ENCODE measurements around the gene NDST1.

Gene NDST1

GRCh38 chr5:150589862-150590601 is 82.1 kb downstream of the NDST1 start:
- DNase-seq (ENCODE audit: low spot score in 2 of 2) (no peak), ATAC-seq (ENCODE audit: low read depth) (no peak)
- H3K4me3 Mint-ChIP-seq, result no peak overlapping the region
- no peaks in the 10 kb centered on the region for H3K36me3 Mint-ChIP-seq
- H3K27ac Mint-ChIP-seq, result no peak overlapping the region
- H3K27me3 Mint-ChIP-seq, result peaks cover 3% of the 10 kb centered on the region
- no peaks in the 10 kb centered on the region for H3K9me3 Mint-ChIP-seq
- no peaks in the 10 kb centered on the region for H3K4me1 Mint-ChIP-seq

GRCh38 chr5:150590979-150591695 is 83.2 kb downstream of the NDST1 start:
- peaks cover under 1% of the 10 kb centered on the region for H3K4me1 Mint-ChIP-seq
- peaks cover 3% of the 10 kb centered on the region for H3K27me3 Mint-ChIP-seq
- no peaks in the 10 kb centered on the region for H3K36me3 Mint-ChIP-seq
- H3K4me3 Mint-ChIP-seq, result no peak overlapping the region
- DNase-seq (ENCODE audit: low spot score in 2 of 2), result no peak
- no peaks in the 10 kb centered on the region for H3K9me3 Mint-ChIP-seq
- no peak overlapping the region for H3K27ac Mint-ChIP-seq
- no peak for ATAC-seq (ENCODE audit: low read depth)

DNA sequence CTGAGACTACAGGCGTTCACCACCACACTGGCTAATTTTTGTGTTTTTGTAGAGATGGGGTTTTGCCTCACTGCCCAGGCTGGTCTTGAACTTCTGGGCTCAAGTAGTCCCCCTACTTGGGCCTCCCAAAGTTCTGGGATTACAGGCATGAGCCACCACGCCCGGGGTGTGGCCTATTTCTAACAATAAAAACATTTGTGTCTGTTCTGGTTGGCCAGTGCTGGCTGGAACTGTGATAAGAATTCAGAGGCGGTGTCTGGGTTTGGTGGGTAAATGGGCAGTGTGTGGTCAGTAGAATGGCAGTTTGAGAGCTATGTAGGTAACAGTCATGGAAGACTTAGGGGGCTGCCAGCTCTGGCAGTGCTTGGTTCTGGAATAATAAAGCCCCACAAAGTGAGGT is 85.7 kb downstream of the NDST1 start:
- Mint-ChIP-seq H3K9me3 (no peaks in the 10 kb centered on the region), H3K4me1 (peaks cover 6% of the 10 kb centered on the region), H3K36me3 (no peaks in the 10 kb centered on the region), H3K27ac (no peak overlapping the region), H3K27me3 (peaks cover 3% of the 10 kb centered on the region), H3K4me3 (no peak overlapping the region)
- no peak for DNase-seq (ENCODE audit: low spot score in 2 of 2)
- ATAC-seq (ENCODE audit: low read depth), result no peak

GRCh38 chr5:150593996-150594395 is 86.1 kb downstream of the NDST1 start:
- Mint-ChIP-seq H3K4me1 (peaks cover 6% of the 10 kb centered on the region), H3K36me3 (no peaks in the 10 kb centered on the region), H3K27me3 (peaks cover 3% of the 10 kb centered on the region), H3K9me3 (no peaks in the 10 kb centered on the region), H3K27ac (no peak overlapping the region), H3K4me3 (no peak overlapping the region)
- ATAC-seq (ENCODE audit: low read depth) (no peak), DNase-seq (ENCODE audit: low spot score in 2 of 2) (no peak)

DNA sequence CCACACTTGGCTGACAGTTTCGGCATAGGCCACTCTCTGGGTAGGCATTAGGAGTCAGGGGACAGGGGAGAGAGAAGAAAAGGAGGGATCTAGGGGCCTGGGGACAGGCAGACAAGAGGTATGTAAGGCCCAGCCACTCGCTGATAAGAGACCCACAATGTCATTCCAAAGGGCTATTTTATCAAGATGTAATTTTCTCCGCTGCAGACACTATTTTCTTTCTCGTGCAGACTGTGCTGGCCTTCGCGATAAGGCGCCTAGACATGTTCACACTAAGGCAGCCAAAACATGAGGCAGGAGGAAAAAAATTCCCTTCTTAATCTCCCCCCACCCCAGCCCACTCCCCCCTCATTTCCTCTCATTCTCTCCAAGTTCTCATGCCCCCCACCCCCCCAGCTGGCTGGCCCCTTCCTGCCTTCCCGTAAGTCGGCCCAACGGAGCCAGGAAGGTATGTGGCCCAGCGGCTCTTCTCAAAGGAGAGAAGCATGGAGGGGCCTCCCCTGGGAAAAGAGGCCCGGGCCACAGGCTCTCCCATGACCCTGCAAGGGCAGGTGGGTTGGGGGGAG is 87.6 kb downstream of the NDST1 start:
- ATAC-seq (ENCODE audit: low read depth), result no peak
- Mint-ChIP-seq H3K36me3 (no peaks in the 10 kb centered on the region), H3K4me1 (peaks cover 6% of the 10 kb centered on the region), H3K4me3 (no peak overlapping the region), H3K27me3 (peaks cover 2% of the 10 kb centered on the region), H3K9me3 (no peaks in the 10 kb centered on the region), H3K27ac (no peak overlapping the region)
- no peak for DNase-seq (ENCODE audit: low spot score in 2 of 2)

GRCh38 chr5:150596313-150596712 is 88.4 kb downstream of the NDST1 start:
- ATAC-seq (ENCODE audit: low read depth) (no peak), DNase-seq (ENCODE audit: low spot score in 2 of 2) (no peak)
- Mint-ChIP-seq H3K27ac (no peak overlapping the region), H3K9me3 (no peaks in the 10 kb centered on the region), H3K4me3 (no peak overlapping the region), H3K4me1 (peaks cover 6% of the 10 kb centered on the region), H3K27me3 (peaks cover 2% of the 10 kb centered on the region), H3K36me3 (no peaks in the 10 kb centered on the region)

- ATAC-seq (ENCODE audit: low read depth) (no peak), DNase-seq (ENCODE audit: low spot score in 2 of 2) (no peak)
- Mint-ChIP-seq H3K36me3 (no peaks in the 10 kb centered on the region), H3K4me3 (no peak overlapping the region), H3K4me1 (peaks cover 6% of the 10 kb centered on the region), H3K27ac (no peak overlapping the region), H3K27me3 (peaks cover 2% of the 10 kb centered on the region), H3K9me3 (no peaks in the 10 kb centered on the region)
Observed at GRCh38 chr5:150596826-150597225, 88.9 kb downstream of the NDST1 start.

- Mint-ChIP-seq H3K4me3 (no peak overlapping the region), H3K4me1 (peaks cover 6% of the 10 kb centered on the region), H3K27ac (no peak overlapping the region), H3K9me3 (no peaks in the 10 kb centered on the region), H3K36me3 (no peaks in the 10 kb centered on the region), H3K27me3 (peaks cover 4% of the 10 kb centered on the region)
- ATAC-seq (ENCODE audit: low read depth), result no peak
- DNase-seq (ENCODE audit: low spot score in 2 of 2), result no peak
Observed at GRCh38 chr5:150598006-150598405, 90.1 kb downstream of the NDST1 start.

DNA sequence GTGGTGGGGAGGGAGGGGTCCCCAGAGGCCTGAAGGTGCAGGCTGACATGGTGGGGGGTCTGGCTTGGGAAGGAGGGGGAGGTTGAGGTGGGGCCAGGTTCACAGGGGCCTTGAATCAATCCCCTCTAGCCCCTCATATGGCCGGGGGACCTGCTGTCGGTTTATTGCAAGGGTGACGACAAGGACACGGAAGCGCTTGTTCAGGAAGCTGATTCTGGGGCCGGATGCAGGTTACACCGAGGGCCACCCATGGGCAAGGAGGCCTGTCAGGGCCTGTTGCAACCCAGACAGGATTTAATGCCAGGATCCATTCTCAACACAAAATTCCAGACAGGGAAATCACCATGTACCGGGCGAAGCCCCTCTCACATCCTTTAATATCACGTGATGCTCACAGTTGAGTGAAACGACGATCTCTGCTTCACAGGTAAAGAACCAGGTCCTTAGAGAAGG is 90.9 kb downstream of the NDST1 start:
- ATAC-seq (ENCODE audit: low read depth) (no peak), DNase-seq (ENCODE audit: low spot score in 2 of 2) (no peak)
- H3K27me3 Mint-ChIP-seq, result peaks cover 4% of the 10 kb centered on the region
- no peaks in the 10 kb centered on the region for H3K36me3 Mint-ChIP-seq
- no peak overlapping the region for H3K4me3 Mint-ChIP-seq
- no peak overlapping the region for H3K27ac Mint-ChIP-seq
- H3K4me1 Mint-ChIP-seq, result peaks cover 6% of the 10 kb centered on the region
- no peaks in the 10 kb centered on the region for H3K9me3 Mint-ChIP-seq

GRCh38 chr5:150599281-150599680 is 91.3 kb downstream of the NDST1 start:
- peaks cover 4% of the 10 kb centered on the region for H3K27me3 Mint-ChIP-seq
- peaks cover 6% of the 10 kb centered on the region for H3K4me1 Mint-ChIP-seq
- DNase-seq (ENCODE audit: low spot score in 2 of 2) (no peak), ATAC-seq (ENCODE audit: low read depth) (no peak)
- no peak overlapping the region for H3K27ac Mint-ChIP-seq
- no peaks in the 10 kb centered on the region for H3K9me3 Mint-ChIP-seq
- H3K36me3 Mint-ChIP-seq, result no peaks in the 10 kb centered on the region
- no peak overlapping the region for H3K4me3 Mint-ChIP-seq

GRCh38 chr5:150599917-150600511 is 92.1 kb downstream of the NDST1 start:
- Mint-ChIP-seq H3K36me3 (no peaks in the 10 kb centered on the region), H3K4me3 (no peak overlapping the region), H3K9me3 (no peaks in the 10 kb centered on the region), H3K4me1 (peaks cover 6% of the 10 kb centered on the region), H3K27me3 (peaks cover 4% of the 10 kb centered on the region), H3K27ac (no peak overlapping the region)
- ATAC-seq (ENCODE audit: low read depth) (no peak), DNase-seq (ENCODE audit: low spot score in 2 of 2) (no peak)

DNA sequence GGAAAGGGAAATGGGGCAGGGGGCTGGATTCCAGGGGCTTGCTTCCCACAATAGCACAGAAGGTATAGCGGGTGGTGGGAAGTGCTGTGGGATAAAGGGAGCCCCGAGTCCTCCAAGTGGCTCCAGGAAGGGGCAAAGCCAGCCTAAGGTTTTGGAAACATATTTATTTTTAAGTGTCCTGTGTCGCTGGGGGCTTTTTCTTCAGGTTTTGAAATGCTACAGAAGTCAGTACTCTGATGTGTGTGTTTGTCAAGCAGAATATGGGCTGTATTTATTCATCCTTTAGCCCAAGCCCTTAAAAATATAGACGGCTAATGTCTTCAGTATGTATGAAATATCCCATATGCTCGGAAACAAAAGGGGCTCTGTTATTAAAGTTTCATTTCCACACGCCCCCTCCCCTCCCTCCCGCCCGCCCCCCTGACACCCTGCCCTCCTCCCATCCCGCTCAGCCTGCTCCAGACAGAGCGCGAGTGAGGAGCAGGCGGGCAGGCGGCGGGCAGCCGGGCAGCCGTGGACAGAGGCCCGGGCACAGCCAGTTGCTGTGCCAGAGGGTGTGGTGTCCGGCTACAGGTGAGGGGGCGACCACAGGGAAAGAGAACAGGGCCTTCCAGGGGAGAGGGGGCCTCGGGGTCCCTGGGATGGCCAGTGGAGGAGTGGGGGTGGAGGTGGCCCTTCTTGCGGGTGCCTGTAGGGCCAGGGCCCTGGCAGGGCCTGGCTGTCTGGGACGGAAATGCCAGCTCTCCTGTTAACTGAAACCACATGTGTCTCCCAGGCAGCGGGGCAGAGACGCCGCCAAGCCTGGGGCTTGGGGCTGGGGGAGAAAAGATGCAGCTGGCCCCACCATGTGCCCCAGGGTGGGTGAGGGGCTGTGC is 92.9 kb downstream of the NDST1 start:
- Mint-ChIP-seq H3K4me1 (peaks cover 6% of the 10 kb centered on the region), H3K27me3 (peaks cover 4% of the 10 kb centered on the region), H3K9me3 (no peaks in the 10 kb centered on the region), H3K36me3 (no peaks in the 10 kb centered on the region), H3K4me3 (no peak overlapping the region), H3K27ac (no peak overlapping the region)
- ATAC-seq (ENCODE audit: low read depth) (no peak), DNase-seq (ENCODE audit: low spot score in 2 of 2) (no peak)

DNA sequence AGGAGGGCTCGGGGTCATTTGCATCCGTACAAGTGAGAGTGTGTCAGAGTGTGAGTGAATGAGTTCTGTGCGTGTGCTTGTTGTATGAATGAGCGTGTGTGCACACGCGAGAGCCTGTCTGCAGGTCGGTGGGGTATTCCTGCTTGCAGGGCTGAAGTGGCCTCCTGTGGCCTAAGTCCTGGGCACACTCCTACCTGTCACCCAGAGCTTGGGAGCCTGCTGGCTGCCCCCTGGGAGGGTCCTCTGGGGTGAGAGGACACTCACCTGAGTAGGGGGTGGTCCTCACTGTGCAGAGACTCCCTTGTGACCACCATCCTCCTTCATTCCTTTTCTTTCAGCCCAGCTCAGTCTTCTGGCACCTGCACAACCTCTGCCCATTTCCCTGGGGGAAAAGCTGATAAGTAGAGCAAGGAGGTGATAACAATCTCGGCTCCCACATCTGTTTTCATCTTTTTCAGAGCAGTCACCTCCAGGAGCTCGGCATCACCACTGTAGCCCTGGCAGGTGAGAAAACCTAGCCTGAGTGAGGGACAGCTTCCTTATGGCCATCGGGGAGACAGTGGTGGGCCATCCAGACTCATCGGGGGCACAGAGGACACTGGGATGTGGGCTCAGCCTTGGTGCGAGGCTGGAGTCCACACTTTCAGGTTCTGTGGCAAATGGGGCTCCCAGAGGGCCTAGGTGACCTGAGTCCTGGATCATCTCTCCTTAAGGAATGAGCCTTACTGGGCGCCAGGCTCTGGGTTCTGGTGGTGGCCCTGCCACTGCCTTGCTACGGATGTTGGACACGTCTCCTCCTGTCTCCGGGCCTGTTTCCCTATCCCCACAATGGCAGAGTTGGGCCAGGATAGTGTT is 93.8 kb downstream of the NDST1 start:
- H3K9me3 Mint-ChIP-seq, result no peaks in the 10 kb centered on the region

More for the DNA sequence above, 93.8 kb downstream of the NDST1 start:
- no peak for DNase-seq (ENCODE audit: low spot score in 2 of 2)
- Mint-ChIP-seq H3K36me3 (no peaks in the 10 kb centered on the region), H3K4me1 (peaks cover 2% of the 10 kb centered on the region), H3K27me3 (peaks cover 4% of the 10 kb centered on the region), H3K27ac (no peak overlapping the region), H3K4me3 (no peak overlapping the region)
- no peak for ATAC-seq (ENCODE audit: low read depth)
